Spleen (tissue), 11 donors: ENCODE measurements around the gene DUSP21. TPM values are rescaled to one million over a fixed set of nuclear protein-coding genes. Genes with fewer than 3 reads are reported as not detected.

Experiments used
- DNase-seq: peaks from one replicate; pipeline ENCODE4 v3.0.0-alpha.2; 2020
- H3K27ac ChIP-seq, 8 donors: fragments of 200-600 bp; sonication (generic) in 7 of 8; 1 replicate in 4 of 8; 2 replicates in 4 of 8; pipeline versions ENCODE4 v1.5.0 to v1.8.0; 2016 to 2021; ENCODE audit warnings: inconsistent platforms in 4 of 8, mild to moderate bottlenecking in 4 of 8, moderate library complexity in 1 of 8
- H3K27me3 ChIP-seq, 7 donors: fragments of 200-600 bp; sonication (generic) in 6 of 7; replicated peaks in 1 of 7; 1 replicate in 4 of 7; 2 replicates in 3 of 7; pipeline versions ENCODE4 v1.5.0 to v1.8.0; 2016 to 2021; ENCODE audit warnings: inconsistent platforms in 3 of 7, mild to moderate bottlenecking in 1 of 7
- H3K36me3 ChIP-seq, 6 donors: fragments of 200-600 bp; sonication (generic) in 5 of 6; 1 replicate in 4 of 6; 2 replicates in 2 of 6; pipeline versions ENCODE4 v1.5.0 to v1.8.0; 2016 to 2021; ENCODE audit warnings: inconsistent platforms in 2 of 6
- H3K4me1 ChIP-seq, 6 donors: fragments of 200-600 bp; sonication (generic) in 5 of 6; 1 replicate in 3 of 6; 2 replicates in 3 of 6; pipeline versions ENCODE4 v1.5.0 to v1.8.0; 2016 to 2021; ENCODE audit warnings: inconsistent platforms in 3 of 6
- H3K4me3 ChIP-seq, 8 donors: fragments of 200-600 bp; sonication (generic) in 7 of 8; 1 replicate in 4 of 8; 2 replicates in 4 of 8; pipeline versions ENCODE4 v1.5.0 to v1.8.0; 2016 to 2021; ENCODE audit warnings: inconsistent platforms in 4 of 8, mild to moderate bottlenecking in 4 of 8, moderate library complexity in 2 of 8
- H3K9me3 ChIP-seq, 8 donors: fragments of 200-600 bp; sonication (generic) in 7 of 8; 1 replicate in 4 of 8; 2 replicates in 4 of 8; pipeline versions ENCODE4 v1.5.0 to v1.8.0; 2016 to 2021; ENCODE audit warnings: inconsistent platforms in 4 of 8
- CTCF ChIP-seq, 11 experiments: fragments of 200-600 bp in 7 of 11; fragments of 450-650 bp in 4 of 11; sonication (generic) in 4 of 11; IDR thresholded peaks in 8 of 11; conservative IDR thresholded peaks in 3 of 11; 1 replicate in 7 of 11; 2 replicates in 4 of 11; pipeline versions ENCODE4 v1.4.0 to v1.8.0; 2016 to 2021; ENCODE audit warnings: antibody characterized with exemption in 11 of 11, inconsistent platforms in 4 of 11, mild to moderate bottlenecking in 1 of 11
- POLR2A ChIP-seq, 3 donors: fragments of 450-650 bp; IDR thresholded peaks; one replicate each; pipeline ENCODE4 v1.5.1; 2017; ENCODE audit warnings: antibody characterized with exemption in 3 of 3, mild to moderate bottlenecking in 1 of 3
- POLR2AphosphoS5 ChIP-seq, 3 donors: sonication (generic); formaldehyde crosslinking; IDR thresholded peaks; one replicate each; pipeline ENCODE4 v1.5.1; 2017; ENCODE audit warnings: antibody characterized with exemption in 3 of 3
- WGBS, 5 donors: extraction: QIAGEN DNeasy Blood & Tissue Kit in 3 of 5; methylation state at CpG; one replicate each; pipeline versions ENCODE4 v1.1.5 to v1.1.7; 2013 to 2018; 5-methylcytosine and 5-hydroxymethylcytosine counted together
- intact Hi-C: fragments of 100-400 bp; cut with DNase I; formaldehyde crosslinking; loops from one replicate; pipeline ENCODE4 v1.15.0; 2023; ENCODE audit warnings: low total_unique reads
- polyA plus RNA-seq, 3 donors: library from polyadenylated mRNA; stranded (reverse); fragments of 200-250 nt; gene quantifications; one replicate each; pipeline ENCODE4 v1.2.1, GENCODE V29; 2013
- total RNA-seq, 7 donors: library from RNA; depleted of rRNA in 3 of 7; stranded (reverse); fragments of >200 nt in 3 of 7; fragmentation: NEBNext Ultra II Directional in 4 of 7; extraction: Animal tissue kit (Norgen Biotek cat#: 25700) in 4 of 7; gene quantifications; one replicate each; pipeline versions ENCODE4 v1.1.0 to v1.2.1, GENCODE V29; 2016 to 2021
- donor health status: healthy with polysubstance abuse.
- donor health status: DM: no; HTN: no; CAD: no; lungs with moderate emphysema.
- donor health status: DM: no; HTN: no; CAD: no.
- donor health status: Bipolar disorder and iron deficiency.
- donor health status: healthy.
- donor health status: DM: no; HTN: no; CAD: no.
- donor health status: DM: yes; HTN: yes; CAD: no.

Gene DUSP21
- total and polyA plus RNA-seq, 10 donors, result not detected

GRCh38 chrX:44873415-44874276, 29.8 kb downstream of the DUSP21 start:
- TF ChIP-seq POLR2A (IDR thresholded peaks at IDR 0.05) (no peak), POLR2AphosphoS5 (IDR thresholded peaks at IDR 0.05) (peak in 2 of 3 donors; percentile 62 to 69), CTCF (IDR thresholded peaks at IDR 0.05 in 8 of 11, conservative IDR thresholded peaks at IDR 0.05 in 3 of 11) (no peak)
- Histone ChIP-seq H3K4me1 (peaks cover 16 to 54% (median 45%) of the 10 kb centered on the region in 6 donors), H3K36me3 (no peaks in the 10 kb centered on the region), H3K27ac (peak overlapping the region; percentile 98 to 100 (median 99)), H3K27me3 (no peaks in the 10 kb centered on the region), H3K9me3 (no peaks in the 10 kb centered on the region), H3K4me3 (peak overlapping the region; percentile 50 to 88 (median 76))
- WGBS, 5 donors, result 0 to 2% (median 0%) methylated on average over 25 to 99 of the region's 99 CpGs; no CpG with 5 or more reads in 1 of the 5 donors
- peak; percentile 92 for DNase-seq
- intact Hi-C loops, result loop anchor here (5.0 to 10.0 kb wide), 2 partner anchors 199 to 329 kb away; partner anchors contain the start of gene FUNDC1

GRCh38 chrX:44874420-44875184, 30.8 kb downstream of the DUSP21 start:
- TF ChIP-seq CTCF (IDR thresholded peaks at IDR 0.05 in 8 of 11, conservative IDR thresholded peaks at IDR 0.05 in 3 of 11) (no peak), POLR2AphosphoS5 (IDR thresholded peaks at IDR 0.05) (no peak), POLR2A (IDR thresholded peaks at IDR 0.05) (no peak)
- no peak for DNase-seq
- Histone ChIP-seq H3K4me1 (peaks cover 20 to 63% (median 51%) of the 10 kb centered on the region in 6 donors), H3K4me3 (peak overlapping the region; percentile 50 to 88 (median 76)), H3K27ac (peak overlapping the region; percentile 98 to 100 (median 99)), H3K36me3 (no peaks in the 10 kb centered on the region), H3K27me3 (no peaks in the 10 kb centered on the region), H3K9me3 (no peaks in the 10 kb centered on the region)
- WGBS, 5 donors, result 0 to 3% (median 2%) methylated on average over 14 of the region's 14 CpGs
- intact Hi-C loops, result loop anchor here (5.0 to 10.0 kb wide), 2 partner anchors 198 to 330 kb away; partner anchors contain the start of gene FUNDC1

GRCh38 chrX:44875185-44875489, 31.3 kb downstream of the DUSP21 start:
- Histone ChIP-seq H3K27ac (peak overlapping the region in 7 of 8 donors; percentile 99 to 100 (median 99)), H3K27me3 (no peaks in the 10 kb centered on the region), H3K36me3 (no peaks in the 10 kb centered on the region), H3K9me3 (no peaks in the 10 kb centered on the region), H3K4me3 (peak overlapping the region in 7 of 8 donors; percentile 54 to 88 (median 80)), H3K4me1 (peaks cover 20 to 69% (median 52%) of the 10 kb centered on the region in 6 donors)
- intact Hi-C loops, result loop anchor here (10.0 kb wide), 1 partner anchor 330 kb away; the partner anchor contains the start of gene FUNDC1
- TF ChIP-seq POLR2A (IDR thresholded peaks at IDR 0.05), result no peak
- no peak for TF ChIP-seq POLR2AphosphoS5 (IDR thresholded peaks at IDR 0.05)
- no peak for TF ChIP-seq CTCF (IDR thresholded peaks at IDR 0.05 in 8 of 11, conservative IDR thresholded peaks at IDR 0.05 in 3 of 11)
- WGBS, 5 donors, result 8 to 34% (median 13%) methylated on average over 5 of the region's 5 CpGs
- no peak for DNase-seq
